HFFc6 (cell line): ENCODE measurements around the gene JAZF1. TPM values are rescaled to one million over a fixed set of nuclear protein-coding genes. Genes with fewer than 3 reads are reported as not detected.

Source experiments
- DNase-seq: peaks from one replicate; pipeline ENCODE4 v3.0.0-alpha.2; 2018
- H3K27ac Mint-ChIP-seq: 2 replicates; pipeline ENCODE4 v1.8.0; 2020; ENCODE audit warnings: mild to moderate bottlenecking, mixed read lengths
- H3K27me3 Mint-ChIP-seq: 2 replicates; pipeline ENCODE4 v1.8.0; 2021; ENCODE audit warnings: mild to moderate bottlenecking, moderate library complexity, mixed read lengths; ENCODE audit not compliant: insufficient read depth
- H3K36me3 Mint-ChIP-seq: 2 replicates; pipeline ENCODE4 v1.8.0; 2021; ENCODE audit warnings: low read depth, mixed read lengths
- H3K4me1 Mint-ChIP-seq: 2 replicates; pipeline ENCODE4 v1.8.0; 2020; ENCODE audit warnings: low read depth, mixed read lengths
- H3K4me3 Mint-ChIP-seq: 2 replicates; pipeline ENCODE4 v1.8.0; 2020; ENCODE audit warnings: mild to moderate bottlenecking, moderate library complexity, mixed read lengths
- H3K9me3 Mint-ChIP-seq: 2 replicates; pipeline ENCODE4 v1.8.0; 2020; ENCODE audit warnings: mild to moderate bottlenecking, mixed read lengths
- total RNA-seq, 6 experiments: library from RNA; stranded (reverse); fragmentation: NEBNext Ultra II Directional; extraction: Animal tissue kit (Norgen Biotek cat#: 25700); gene quantifications; 2 replicates in 1 of 6; 3 replicates in 5 of 6; pipeline ENCODE4 v1.2.3, GENCODE V29; 2021
- TF ChIP-seq, protein P1 (sequence below): fragments of 200-600 bp; sonication (generic); IDR thresholded peaks from 2 replicates; pipeline ENCODE4 v1.5.0; 2021; ENCODE audit warnings: antibody characterized with exemption, mild to moderate bottlenecking

Gene JAZF1
- total RNA-seq, 6 experiments from 2014 or later = 17.5 to 26.3 (median 21.4) TPM

DNA sequence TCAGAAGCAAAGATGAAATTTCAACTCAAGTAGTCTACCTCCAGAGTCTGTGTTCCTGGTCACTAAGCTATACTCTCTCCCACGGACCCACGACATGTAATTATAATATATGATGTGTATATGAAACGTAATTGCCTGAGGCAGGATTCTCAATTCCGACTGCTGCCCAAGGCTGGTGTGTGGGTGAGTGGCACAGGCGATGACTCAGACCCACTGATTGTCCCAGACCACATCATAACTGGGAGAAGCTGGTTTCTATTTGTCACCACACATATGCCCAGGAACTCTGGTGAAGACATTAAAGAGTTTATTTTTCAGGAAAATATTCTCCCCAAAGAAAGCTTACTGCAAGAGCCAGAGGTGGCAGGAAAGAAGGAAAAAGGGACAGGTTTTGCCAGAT lies 219.3 kb downstream of the JAZF1 start:
- Mint-ChIP-seq H3K9me3 (no peaks in the 10 kb centered on the region), H3K27ac (peak overlapping the region; percentile 9; the same call in 1 of the 2 replicates), H3K36me3 (no peaks in the 10 kb centered on the region), H3K4me1 (peaks cover 39% of the 10 kb centered on the region), H3K4me3 (no peak overlapping the region), H3K27me3 (no peaks in the 10 kb centered on the region; the same call in 1 of the 2 replicates)
- TF ChIP-seq, protein P1, sequence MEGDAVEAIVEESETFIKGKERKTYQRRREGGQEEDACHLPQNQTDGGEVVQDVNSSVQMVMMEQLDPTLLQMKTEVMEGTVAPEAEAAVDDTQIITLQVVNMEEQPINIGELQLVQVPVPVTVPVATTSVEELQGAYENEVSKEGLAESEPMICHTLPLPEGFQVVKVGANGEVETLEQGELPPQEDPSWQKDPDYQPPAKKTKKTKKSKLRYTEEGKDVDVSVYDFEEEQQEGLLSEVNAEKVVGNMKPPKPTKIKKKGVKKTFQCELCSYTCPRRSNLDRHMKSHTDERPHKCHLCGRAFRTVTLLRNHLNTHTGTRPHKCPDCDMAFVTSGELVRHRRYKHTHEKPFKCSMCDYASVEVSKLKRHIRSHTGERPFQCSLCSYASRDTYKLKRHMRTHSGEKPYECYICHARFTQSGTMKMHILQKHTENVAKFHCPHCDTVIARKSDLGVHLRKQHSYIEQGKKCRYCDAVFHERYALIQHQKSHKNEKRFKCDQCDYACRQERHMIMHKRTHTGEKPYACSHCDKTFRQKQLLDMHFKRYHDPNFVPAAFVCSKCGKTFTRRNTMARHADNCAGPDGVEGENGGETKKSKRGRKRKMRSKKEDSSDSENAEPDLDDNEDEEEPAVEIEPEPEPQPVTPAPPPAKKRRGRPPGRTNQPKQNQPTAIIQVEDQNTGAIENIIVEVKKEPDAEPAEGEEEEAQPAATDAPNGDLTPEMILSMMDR = no peak
- DNase-seq = peak; percentile 73

DNA sequence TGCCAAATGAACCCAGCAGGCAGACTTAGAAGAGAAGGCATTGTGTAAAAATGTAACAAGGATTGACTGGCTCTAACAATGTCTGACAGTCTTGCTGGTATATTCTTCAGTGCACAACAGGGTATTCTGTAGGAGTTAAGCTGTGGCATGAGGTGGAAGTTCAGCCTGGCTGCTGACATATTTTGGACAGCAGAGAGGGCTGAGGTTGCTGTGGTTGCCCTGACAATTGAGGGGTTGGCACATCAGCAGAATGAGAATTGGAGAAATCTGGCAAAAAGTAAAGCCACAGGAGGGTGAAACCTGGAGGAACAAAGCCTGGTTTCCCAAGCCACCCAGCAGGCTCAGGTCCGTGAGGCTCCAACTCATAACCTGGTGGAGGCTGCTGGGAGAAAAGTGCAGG lies 220.2 kb downstream of the JAZF1 start:
- Mint-ChIP-seq H3K27me3 (no peaks in the 10 kb centered on the region; the same call in 1 of the 2 replicates), H3K9me3 (no peaks in the 10 kb centered on the region), H3K36me3 (no peaks in the 10 kb centered on the region), H3K4me3 (no peak overlapping the region), H3K4me1 (peaks cover 31% of the 10 kb centered on the region), H3K27ac (no peak overlapping the region)
- no peak for DNase-seq
- TF ChIP-seq, protein P1 = no peak

DNA sequence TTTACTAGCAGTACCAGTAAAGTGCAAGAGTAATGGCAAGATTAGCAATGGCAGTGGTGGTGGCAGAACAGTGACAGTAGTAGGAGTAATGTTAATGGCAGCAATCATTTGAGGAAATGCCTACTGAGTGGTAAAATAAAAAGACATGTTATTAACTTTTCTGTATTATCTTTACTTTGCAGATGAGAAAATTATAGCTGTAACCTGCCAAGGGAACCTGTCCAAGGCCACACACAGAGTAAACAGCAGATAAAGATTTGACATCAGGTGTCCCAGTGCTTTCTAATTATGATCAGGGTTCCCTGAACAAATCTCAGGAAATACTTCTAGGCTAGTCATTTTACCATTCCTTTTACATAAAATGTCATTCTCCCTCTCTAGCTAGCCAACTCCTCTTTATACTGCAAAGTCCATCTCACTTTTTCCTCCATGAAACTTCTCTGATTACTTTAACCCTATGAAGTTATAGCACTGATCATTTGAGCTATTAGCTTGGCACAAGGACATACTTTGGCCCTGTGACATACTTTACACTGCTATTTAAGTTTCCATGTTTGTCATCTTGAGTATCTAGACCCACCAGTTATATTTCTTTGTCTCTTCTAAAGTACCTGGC lies 221.6 kb downstream of the JAZF1 start:
- Mint-ChIP-seq H3K4me3 (no peak overlapping the region), H3K27me3 (no peaks in the 10 kb centered on the region; the same call in 1 of the 2 replicates), H3K4me1 (peaks cover 28% of the 10 kb centered on the region), H3K27ac (no peak overlapping the region), H3K9me3 (no peaks in the 10 kb centered on the region), H3K36me3 (peaks cover 4% of the 10 kb centered on the region; the same call in 1 of the 2 replicates)
- DNase-seq = no peak
- TF ChIP-seq, protein P1 = no peak

DNA sequence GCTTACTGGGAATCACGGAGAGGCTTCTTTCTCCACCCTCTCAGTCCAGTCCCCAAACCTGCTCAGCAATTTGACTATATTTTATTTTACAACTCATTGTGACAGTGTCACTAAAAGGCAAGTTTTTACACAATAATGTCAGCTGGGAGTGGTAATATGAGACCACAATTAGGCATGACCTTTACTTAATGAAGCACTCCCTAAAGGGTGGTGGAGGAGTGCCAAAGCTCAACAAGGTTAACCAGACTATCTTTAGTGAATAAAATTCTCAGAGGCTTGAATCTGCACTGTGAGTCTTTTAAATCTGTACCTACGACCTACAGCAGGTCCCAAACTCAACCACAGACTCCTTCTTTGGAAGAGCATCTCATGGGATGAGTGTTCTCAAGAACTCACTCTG lies 225.0 kb downstream of the JAZF1 start:
- Mint-ChIP-seq H3K27ac (no peak overlapping the region), H3K4me3 (no peak overlapping the region), H3K4me1 (peaks cover 4% of the 10 kb centered on the region), H3K36me3 (peaks cover 4% of the 10 kb centered on the region; the same call in 1 of the 2 replicates), H3K27me3 (no peaks in the 10 kb centered on the region; the same call in 1 of the 2 replicates), H3K9me3 (no peaks in the 10 kb centered on the region)
- no peak for DNase-seq
- TF ChIP-seq, protein P1 = no peak

DNA sequence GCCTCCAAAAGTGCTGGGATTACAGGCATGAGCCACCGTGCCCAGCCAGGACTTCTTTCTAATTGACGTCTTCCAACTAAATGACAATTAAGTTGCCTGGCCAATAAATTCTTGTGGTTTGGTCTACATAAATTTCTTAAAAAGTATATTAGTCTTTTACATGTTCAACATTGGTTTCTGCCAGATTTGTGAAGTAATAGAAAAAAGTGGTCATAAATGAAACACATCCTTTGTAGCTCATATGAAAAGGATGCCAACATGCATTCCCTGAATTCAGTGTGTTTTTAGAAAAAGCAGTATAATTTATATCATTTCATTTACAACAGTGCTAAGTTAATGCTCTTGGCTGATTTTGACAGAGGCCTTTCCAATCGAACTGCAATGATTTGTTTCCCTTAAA lies 225.6 kb downstream of the JAZF1 start:
- Mint-ChIP-seq H3K27ac (no peak overlapping the region), H3K36me3 (peaks cover 4% of the 10 kb centered on the region; the same call in 1 of the 2 replicates), H3K9me3 (no peaks in the 10 kb centered on the region), H3K27me3 (no peaks in the 10 kb centered on the region; the same call in 1 of the 2 replicates), H3K4me1 (no peaks in the 10 kb centered on the region; the same call in 1 of the 2 replicates), H3K4me3 (no peak overlapping the region)
- TF ChIP-seq, protein P1 = no peak
- DNase-seq = no peak
